CD4-positive, alpha-beta T cell treated with Interleukin-10 for 1 hour (primary cell): ENCODE results near the gene ARG1.

Experiments used
- DNase-seq: peaks from one replicate; pipeline ENCODE4 v3.0.0-alpha.2; 2020

Gene ARG1

DNA sequence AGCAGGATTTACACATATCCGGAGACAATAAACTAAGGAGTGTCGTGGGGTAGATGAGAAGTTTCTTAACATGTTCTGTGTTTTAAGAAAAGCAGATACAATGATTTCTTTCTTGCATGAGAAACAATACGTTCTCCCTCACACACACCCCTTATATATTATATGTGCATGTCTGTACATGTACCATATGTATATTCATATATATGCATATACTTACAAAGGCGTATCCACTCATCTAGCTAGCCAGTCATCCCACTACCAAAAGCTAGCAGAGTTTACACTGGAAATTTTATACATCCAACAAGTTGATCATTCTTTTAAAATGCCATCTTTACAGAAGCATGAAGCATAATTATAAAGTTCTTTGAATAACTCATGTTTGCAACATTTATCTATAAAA is 14.9 kb downstream of the ARG1 start:
- no peak for DNase-seq

GRCh38 chr6:131588643-131589042 is 15.6 kb downstream of the ARG1 start:
- DNase-seq, result no peak

- DNase-seq, result no peak
These were observed 19.9 kb downstream of the ARG1 start for GRCh38 chr6:131592935-131593334.

DNA sequence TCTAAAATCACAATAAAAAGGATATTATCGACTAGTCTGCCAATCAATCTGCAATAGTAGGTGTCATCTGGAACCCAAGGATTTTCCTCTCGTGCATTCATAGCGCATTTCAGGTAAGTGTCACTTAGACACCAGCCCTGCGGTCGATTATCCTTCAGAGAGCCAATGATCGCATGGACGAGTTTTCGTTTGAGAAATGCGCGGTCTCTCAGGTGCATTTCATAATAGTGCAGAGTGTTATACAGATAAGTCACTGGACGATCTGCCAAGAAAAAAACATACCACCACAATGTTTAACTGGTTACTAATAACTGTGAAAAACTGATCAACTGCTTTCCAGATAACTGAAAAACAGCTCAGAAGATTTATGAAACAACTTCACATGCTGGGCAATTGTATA is 21.0 kb downstream of the ARG1 start:
- DNase-seq, result no peak

- peak; percentile 9 for DNase-seq
These were observed 24.4 kb downstream of the ARG1 start for GRCh38 chr6:131597446-131597845.

DNA sequence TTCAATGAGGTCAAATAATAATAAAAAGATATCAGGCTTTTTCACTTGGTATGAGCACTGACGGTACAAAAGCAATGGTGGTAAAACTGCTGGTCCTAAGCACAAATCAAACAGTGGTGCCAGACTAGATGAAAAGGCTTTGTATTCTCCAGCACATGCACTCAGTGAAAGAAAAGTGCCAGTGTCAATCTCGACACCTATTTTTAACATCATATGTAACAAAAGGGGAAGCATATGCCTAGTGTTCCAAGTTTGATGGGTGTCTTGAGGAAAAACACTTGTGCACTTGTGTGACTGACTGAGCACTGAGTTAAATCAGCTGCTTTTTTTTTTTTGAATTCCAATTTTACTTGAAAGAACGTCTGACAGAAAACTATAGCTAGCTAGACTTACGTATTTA is 27.7 kb downstream of the ARG1 start:
- no peak for DNase-seq

DNA sequence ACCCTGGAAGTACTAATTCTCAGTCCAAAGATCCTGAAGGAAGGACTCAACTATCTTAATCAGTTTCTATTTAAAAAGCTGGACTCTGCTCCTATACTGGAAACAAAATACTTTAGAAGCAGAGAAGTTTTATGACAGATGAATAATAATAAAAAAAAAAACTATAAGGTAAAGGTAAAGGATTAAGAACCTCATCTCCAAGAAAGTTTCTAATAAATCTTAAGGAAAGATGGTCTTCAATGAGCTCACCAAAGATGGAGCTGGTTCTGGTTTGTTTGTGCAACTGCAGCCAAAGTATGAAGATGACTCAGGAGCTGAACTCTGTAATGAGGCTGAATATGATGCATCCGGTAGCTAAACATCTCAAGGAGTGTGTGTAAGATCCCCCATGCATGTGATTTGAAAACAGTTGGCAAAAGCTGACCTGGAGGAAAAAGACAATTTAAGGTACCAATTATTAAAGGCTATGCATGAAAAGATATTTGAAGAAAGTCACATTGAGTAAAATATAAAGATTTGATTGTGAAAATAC is 29.8 kb downstream of the ARG1 start:
- no peak for DNase-seq

- no peak for DNase-seq
These were observed 40.4 kb downstream of the ARG1 start for GRCh38 chr6:131613296-131613925.

- no peak for DNase-seq
These were observed 42.2 kb downstream of the ARG1 start for GRCh38 chr6:131615275-131615674.

- DNase-seq, result peak; percentile 94
These were observed 55.0 kb downstream of the ARG1 start, which contains the start of gene MED23 for GRCh38 chr6:131627724-131628682. Gene MED23 (minus strand): TSS chr6:131628242. CDS start chr6:131628049, 193 bp downstream.

GRCh38 chr6:131628726-131629125 is 55.7 kb downstream of the ARG1 start:
- peak; percentile 8 for DNase-seq

DNA sequence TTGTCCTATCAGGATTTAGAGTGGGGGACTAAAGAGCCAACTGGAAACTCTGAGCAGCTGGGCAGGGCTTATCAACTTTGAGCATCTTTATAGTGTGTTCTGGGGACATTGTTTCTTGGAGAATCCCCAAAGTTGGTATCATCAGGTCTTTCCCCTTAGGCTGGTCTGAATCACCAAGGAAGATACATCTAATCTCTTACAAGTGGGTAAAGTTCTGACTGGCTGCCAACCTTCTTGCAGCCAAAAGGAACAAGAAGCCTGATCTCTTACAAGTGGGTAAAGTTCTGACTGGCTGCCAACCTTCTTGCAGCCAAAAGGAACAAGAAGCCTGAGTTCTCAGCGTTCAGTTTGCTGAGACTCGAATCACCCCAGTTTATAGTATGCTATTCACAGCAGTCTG is 56.6 kb downstream of the ARG1 start:
- no peak for DNase-seq

DNA sequence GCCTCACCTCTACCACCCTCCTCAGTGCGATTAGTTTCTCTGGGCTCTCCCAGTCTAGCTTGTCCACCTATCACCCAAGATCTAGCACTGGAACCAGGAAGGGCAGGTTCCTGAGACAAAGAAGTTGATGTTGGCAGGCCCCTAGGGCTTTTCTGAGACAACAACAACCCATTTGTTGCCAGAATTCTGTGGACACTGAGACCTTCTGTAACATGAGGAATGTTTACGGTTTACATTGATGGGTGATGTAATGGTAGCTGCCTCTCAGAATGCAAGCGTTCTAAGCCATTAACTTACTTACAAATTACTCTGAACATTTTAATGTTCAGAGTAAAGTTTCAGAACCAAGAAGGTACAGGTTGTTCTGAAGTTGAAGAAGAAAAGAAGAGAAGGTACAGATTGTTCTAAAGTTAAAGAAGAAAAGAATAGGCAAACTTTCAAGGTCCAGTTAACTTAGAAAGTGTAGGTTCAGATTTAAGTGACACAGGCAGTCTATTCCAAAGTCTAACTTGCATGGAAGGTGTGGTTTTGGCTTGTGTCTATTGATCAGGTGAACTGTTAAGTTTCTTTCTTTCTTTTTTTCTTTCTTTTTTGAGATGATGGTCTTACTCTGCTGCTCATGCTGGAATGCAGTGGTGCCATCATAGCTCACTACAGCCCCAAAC is 58.7 kb downstream of the ARG1 start:
- DNase-seq, result no peak
